ENCODE data around the gene SEC61A2. TPM values are rescaled to one million over a fixed set of nuclear protein-coding genes. Genes with fewer than 3 reads are reported as not detected.

The SEC61A2 gene
- polyA plus RNA-seq, 3 donors: 0.30 to 3.4 (median 0.98) TPM

- peaks cover 0 to 4% (median 0%) of the 10 kb centered on the region in 7 donors for H3K9me3 Mint-ChIP-seq
- WGBS (ENCODE audit: insufficient coverage): 93% methylated on average over 2 of the region's 4 CpGs
- H3K4me3 ChIP-seq (replicated peaks in 1 of 3; ENCODE audit: low read depth in 2 of 3, low read length in 3 of 3): no peak overlapping the region
- H3K27ac ChIP-seq (ENCODE audit: low read depth in 1 of 2, low read length in 2 of 2): no peak overlapping the region
- no peak for DNase-seq
- H3K79me2 ChIP-seq (ENCODE audit: insufficient read depth, low read length): no peaks in the 10 kb centered on the region
- peaks cover 0 to 4% of the 10 kb centered on the region in 2 donors for H3K36me3 ChIP-seq (replicated peaks in 1 of 2; ENCODE audit: control insufficient read depth in 1 of 2, insufficient read depth in 2 of 2, low read length in 2 of 2)
- no peak overlapping the region for H3K9ac ChIP-seq (ENCODE audit: insufficient read depth, low read length, poor library complexity, severe bottlenecking)
- H2AFZ ChIP-seq (ENCODE audit: insufficient read depth, low read depth, low read length, poor library complexity, severe bottlenecking): no peak overlapping the region
- H3K27me3 Mint-ChIP-seq (ENCODE audit: low read depth in 3 of 3): peaks cover 34 to 45% (median 39%) of the 10 kb centered on the region in 3 donors
- no peak overlapping the region for H3K27ac Mint-ChIP-seq
- peaks cover 41 to 59% of the 10 kb centered on the region in 2 donors for H3K36me3 Mint-ChIP-seq
- peak overlapping the region in 1 of 2 donors; percentile 52 for H3K4me3 Mint-ChIP-seq
- no peak overlapping the region for H3K4me2 ChIP-seq (replicated peaks; ENCODE audit: extremely low read depth, low read length, poor library complexity, severe bottlenecking)
- H4K20me1 ChIP-seq (ENCODE audit: insufficient read depth, low read length): peaks cover 11% of the 10 kb centered on the region
- no peaks in the 10 kb centered on the region for H3K4me1 Mint-ChIP-seq
- H3K9me3 ChIP-seq (replicated peaks in 1 of 2; ENCODE audit: control insufficient read depth in 1 of 2, insufficient read depth in 1 of 2, low read length in 2 of 2): no peaks in the 10 kb centered on the region
- no peaks in the 10 kb centered on the region for H3K4me1 ChIP-seq (ENCODE audit: control insufficient read depth in 1 of 2, insufficient read depth in 2 of 2, low read length in 2 of 2)
- H3K27me3 ChIP-seq (ENCODE audit: control insufficient read depth in 2 of 2, insufficient read depth in 2 of 2, low read length in 2 of 2): peaks cover 22 to 36% of the 10 kb centered on the region in 2 donors
- intact Hi-C loops (cut with micrococcal nuclease): no loop called here
- TF ChIP-seq CTCF (IDR thresholded peaks at IDR 0.05): no peak
Observed at GRCh38 chr10:12150163-12150562, 20.7 kb downstream of the SEC61A2 start.

GRCh38 chr10:12154516-12154915 lies 25.0 kb downstream of the SEC61A2 start:
- peaks cover 70 to 82% (median 80%) of the 10 kb centered on the region in 3 donors for H3K27me3 Mint-ChIP-seq (ENCODE audit: low read depth in 3 of 3)
- 100% methylated on average over 2 of the region's 6 CpGs for WGBS (ENCODE audit: insufficient coverage)
- no peak overlapping the region for H3K27ac ChIP-seq (ENCODE audit: low read depth in 1 of 2, low read length in 2 of 2)
- peaks cover 43 to 51% of the 10 kb centered on the region in 2 donors for H3K36me3 Mint-ChIP-seq
- no peak for TF ChIP-seq CTCF (IDR thresholded peaks at IDR 0.05)
- no peak overlapping the region for H3K27ac Mint-ChIP-seq
- H3K4me3 Mint-ChIP-seq: peak overlapping the region in 1 of 2 donors; percentile 83
- no peak overlapping the region for H3K4me2 ChIP-seq (replicated peaks; ENCODE audit: extremely low read depth, low read length, poor library complexity, severe bottlenecking)
- H3K4me3 ChIP-seq (replicated peaks in 1 of 3; ENCODE audit: low read depth in 2 of 3, low read length in 3 of 3): no peak overlapping the region
- H3K27me3 ChIP-seq (ENCODE audit: control insufficient read depth in 2 of 2, insufficient read depth in 2 of 2, low read length in 2 of 2): peaks cover 47 to 64% of the 10 kb centered on the region in 2 donors
- H4K20me1 ChIP-seq (ENCODE audit: insufficient read depth, low read length): peaks cover 50% of the 10 kb centered on the region
- H3K9me3 ChIP-seq (replicated peaks in 1 of 2; ENCODE audit: control insufficient read depth in 1 of 2, insufficient read depth in 1 of 2, low read length in 2 of 2): peaks cover 0 to 11% of the 10 kb centered on the region in 2 donors
- peaks cover 2 to 8% (median 5%) of the 10 kb centered on the region in 7 donors for H3K9me3 Mint-ChIP-seq
- H3K9ac ChIP-seq (ENCODE audit: insufficient read depth, low read length, poor library complexity, severe bottlenecking): no peak overlapping the region
- no peaks in the 10 kb centered on the region for H3K79me2 ChIP-seq (ENCODE audit: insufficient read depth, low read length)
- no peak for DNase-seq
- H3K4me1 ChIP-seq (ENCODE audit: control insufficient read depth in 1 of 2, insufficient read depth in 2 of 2, low read length in 2 of 2): peaks cover 18 to 22% of the 10 kb centered on the region in 2 donors
- H2AFZ ChIP-seq (ENCODE audit: insufficient read depth, low read depth, low read length, poor library complexity, severe bottlenecking): no peak overlapping the region
- peaks cover 16% of the 10 kb centered on the region for H3K4me1 Mint-ChIP-seq
- peaks cover 0 to 4% of the 10 kb centered on the region in 2 donors for H3K36me3 ChIP-seq (replicated peaks in 1 of 2; ENCODE audit: control insufficient read depth in 1 of 2, insufficient read depth in 2 of 2, low read length in 2 of 2)
- intact Hi-C loops (cut with micrococcal nuclease): no loop called here

Data from CD14-positive monocyte (primary cell).